Stimulated activated naive CD8-positive, alpha-beta T cell treated with anti-CD3 and anti-CD28 coated beads, Interleukin-15, Interleukin-2, amounts not matched to agents 100 U/mL and 50 U/mL, for 24 hours (primary cell): Measurements from ENCODE around the gene NENF.

Experiments
- ATAC-seq: fragments of 150-1000 bp; cut with Tn5 transposase; one replicate; pipeline ENCODE4 v1.10.0; 2021
- DNase-seq: peaks from one replicate; pipeline ENCODE4 v3.0.0; 2021

The NENF gene

GRCh38 chr1:212482006-212482636, 49.4 kb downstream of the NENF start:
- no peak for DNase-seq
- no peak for ATAC-seq

- DNase-seq (no peak), ATAC-seq (no peak)
Observed at GRCh38 chr1:212482637-212483441, 50.1 kb downstream of the NENF start.

- ATAC-seq (no peak), DNase-seq (no peak)
Observed at GRCh38 chr1:212484701-212485570, 52.2 kb downstream of the NENF start.

GRCh38 chr1:212485571-212485912, 52.8 kb downstream of the NENF start:
- ATAC-seq: no peak
- no peak for DNase-seq

- no peak for DNase-seq
- ATAC-seq: no peak
Observed at GRCh38 chr1:212485913-212486618, 53.3 kb downstream of the NENF start.

DNA sequence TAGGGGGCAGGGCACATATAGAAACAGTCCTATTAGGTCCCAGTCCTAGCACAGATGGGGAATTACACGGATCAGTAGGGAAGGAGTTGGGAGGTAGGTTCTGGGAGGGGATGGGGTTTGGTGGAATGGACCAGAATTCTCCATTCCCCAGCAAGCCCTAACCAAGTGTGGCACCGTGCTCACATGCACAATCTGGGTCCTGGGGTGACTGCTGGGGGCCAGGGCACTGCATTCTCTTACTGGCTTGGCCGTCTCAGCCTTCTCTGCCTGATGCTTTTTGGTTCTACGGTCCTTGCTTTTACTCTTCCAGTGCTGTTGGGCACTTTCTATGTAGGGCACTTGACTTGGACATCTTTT, 53.9 kb downstream of the NENF start:
- DNase-seq (no peak), ATAC-seq (no peak)

DNA sequence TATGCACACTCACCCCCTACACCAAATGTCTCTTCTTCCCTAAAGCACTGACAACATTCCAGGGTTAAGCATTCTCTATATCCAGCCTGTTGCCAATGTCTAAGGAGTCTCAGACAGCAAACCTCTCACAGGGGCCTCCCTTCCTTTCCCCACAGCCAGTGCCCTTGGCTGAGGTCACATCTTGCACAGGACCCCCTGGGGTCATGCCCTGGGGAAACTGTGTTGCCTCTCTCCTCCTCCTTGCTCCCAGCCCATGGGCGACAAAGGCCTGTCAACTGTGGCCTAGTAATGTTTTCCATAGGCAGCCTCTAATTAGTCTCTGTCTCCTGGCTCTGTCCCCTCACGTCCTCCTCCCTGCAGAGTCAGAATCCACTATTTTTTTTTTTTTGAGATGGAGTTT, 54.6 kb downstream of the NENF start:
- DNase-seq (no peak), ATAC-seq (no peak)

DNA sequence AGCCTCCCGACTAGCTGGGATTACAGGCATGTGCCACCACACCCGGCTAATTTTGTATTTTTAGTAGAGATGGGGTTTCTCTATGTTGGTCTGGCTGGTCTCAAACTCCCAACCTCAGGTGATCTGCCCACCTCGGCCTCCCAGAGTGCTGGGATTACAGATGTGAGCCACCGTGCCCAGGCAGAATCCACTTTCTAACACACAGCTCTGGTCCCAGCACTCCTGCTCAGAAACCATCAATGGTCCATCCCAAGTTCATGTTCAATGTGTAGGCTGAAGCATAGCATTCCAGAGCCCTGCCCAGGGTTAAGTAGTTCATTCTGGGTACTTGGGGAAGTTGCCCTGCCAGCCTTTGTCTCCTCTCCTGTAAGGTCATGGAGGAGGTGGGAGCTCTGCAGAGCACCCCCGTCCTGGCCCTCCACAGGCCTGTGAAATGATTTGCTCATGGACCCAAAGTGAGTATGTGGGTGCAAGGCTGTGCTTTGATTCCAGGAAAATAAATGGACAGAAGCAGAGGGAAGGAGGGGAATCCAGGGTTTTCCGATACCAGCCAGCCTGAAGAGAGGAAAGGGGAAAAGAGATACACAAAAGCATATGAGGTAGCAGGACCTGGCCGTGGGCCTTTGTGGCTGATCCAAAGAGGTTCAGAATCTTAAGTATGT, 55.2 kb downstream of the NENF start:
- DNase-seq (no peak), ATAC-seq (no peak)

- peak; percentile 57 for ATAC-seq
- DNase-seq: peak; percentile 24
Observed at GRCh38 chr1:212488436-212489283, 55.9 kb downstream of the NENF start.

DNA sequence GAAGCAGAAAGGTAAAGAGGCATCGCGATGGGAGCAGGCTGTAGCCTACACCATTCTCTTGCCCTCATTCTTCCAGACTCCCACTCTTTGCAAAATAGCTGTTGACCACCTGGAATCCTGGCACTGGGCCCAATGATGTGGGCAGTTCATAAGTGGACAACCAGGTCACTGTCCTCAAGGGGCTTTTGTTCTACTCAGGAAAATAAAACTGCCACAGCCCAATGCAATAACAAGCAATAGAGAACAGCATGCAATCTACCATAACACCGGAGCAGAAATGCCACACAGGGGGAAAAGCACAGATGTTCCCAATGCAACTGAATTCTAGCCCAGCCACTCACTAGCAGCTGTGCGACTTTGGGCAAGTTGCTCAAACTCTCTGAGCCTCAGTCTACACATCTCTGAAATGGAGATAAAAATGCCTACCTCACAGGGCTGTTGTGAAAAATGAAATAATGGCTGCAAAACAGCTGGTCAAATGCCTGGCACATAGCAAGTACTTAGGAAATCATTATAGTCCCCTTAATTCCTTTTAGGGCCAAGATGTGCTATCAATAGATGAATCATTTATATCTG, 56.7 kb downstream of the NENF start:
- ATAC-seq: no peak
- no peak for DNase-seq

DNA sequence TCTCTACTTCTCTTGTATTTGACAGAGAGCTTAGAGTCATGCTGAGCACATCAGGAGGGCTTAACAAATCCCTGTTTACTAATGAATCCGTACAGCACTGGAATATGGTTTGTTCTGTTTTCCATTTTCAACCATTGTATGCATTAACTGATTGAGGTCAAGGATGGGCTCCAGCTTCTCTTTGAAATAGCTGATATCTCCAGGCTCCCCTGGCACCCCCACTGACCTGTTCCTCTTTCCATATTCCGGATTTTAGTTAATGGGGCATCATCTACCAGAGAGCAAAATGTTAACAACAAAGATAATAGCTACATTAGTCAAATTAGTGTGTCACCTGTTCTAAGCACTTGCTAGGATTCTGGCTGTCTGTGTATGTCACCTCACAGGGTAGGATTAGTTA, 57.6 kb downstream of the NENF start:
- ATAC-seq: no peak
- DNase-seq: no peak

DNA sequence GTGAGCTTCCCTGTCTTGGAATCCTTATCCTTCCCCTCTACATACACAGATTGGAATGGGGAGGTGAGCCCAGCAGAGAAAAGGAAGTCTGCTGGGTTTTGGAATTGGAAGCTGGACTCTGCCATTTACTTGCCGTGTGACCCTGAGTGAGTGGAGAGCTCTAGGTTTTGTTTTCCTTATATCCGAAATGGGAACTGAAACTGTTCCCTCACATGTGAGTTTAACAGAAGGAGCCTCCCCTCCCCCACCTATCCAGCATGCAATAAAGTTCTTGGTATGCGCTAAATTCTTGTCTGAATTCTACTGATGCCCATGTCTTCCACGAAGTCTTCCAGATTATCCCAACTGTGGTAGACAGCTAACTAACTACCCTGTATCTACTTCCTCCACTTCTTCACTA, 58.7 kb downstream of the NENF start:
- ATAC-seq: no peak
- DNase-seq: no peak
